ENCODE data around the gene CAST.
A peak's percentile ranks its signal among the peaks of the same experiment; 100 is the strongest.
"Not testable (repeated sequence)": the region's sequence is repeated elsewhere in the genome, so short reads cannot be mapped to it uniquely, and the experiment has no call there.

Gene CAST

GRCh38 chr5:96661855-96662724 lies at the start of gene CAST:
Gene CAST (plus strand): TSS chr5:96662376. CDS start chr5:96662423, 47 bp downstream.
- DNase-seq, result peak; percentile 96

- peak; percentile 93 for DNase-seq
Observed at GRCh38 chr5:96614110-96614691, 48.0 kb upstream of the CAST start.

GRCh38 chr5:96615223-96615622 lies 47.0 kb upstream of the CAST start:
- no peak for DNase-seq

GRCh38 chr5:96616801-96617200 lies 45.4 kb upstream of the CAST start:
- DNase-seq, result no peak

- DNase-seq, result not testable (repeated sequence)
Observed at GRCh38 chr5:96618311-96619016, 43.7 kb upstream of the CAST start.

GRCh38 chr5:96619946-96620345 lies 42.2 kb upstream of the CAST start:
- DNase-seq, result no peak

- peak; percentile 46 for DNase-seq
Observed at GRCh38 chr5:96624596-96624995, 37.6 kb upstream of the CAST start.

GRCh38 chr5:96625365-96625764 lies 36.8 kb upstream of the CAST start:
- DNase-seq, result no peak

GRCh38 chr5:96626956-96627355 lies 35.2 kb upstream of the CAST start:
- no peak for DNase-seq

- peak; percentile 76 for DNase-seq
Observed at GRCh38 chr5:96627792-96628398, 34.3 kb upstream of the CAST start.

- no peak for DNase-seq
Observed at GRCh38 chr5:96628406-96628805, 33.8 kb upstream of the CAST start.

GRCh38 chr5:96629774-96630173 lies 32.4 kb upstream of the CAST start:
- DNase-seq, result peak; percentile 94

GRCh38 chr5:96633820-96634219 lies 28.4 kb upstream of the CAST start:
- no peak for DNase-seq

- no peak for DNase-seq
Observed at GRCh38 chr5:96634881-96635280, 27.3 kb upstream of the CAST start.

- no peak for DNase-seq
Observed at GRCh38 chr5:96636046-96636445, 26.1 kb upstream of the CAST start.

GRCh38 chr5:96636594-96636993 lies 25.6 kb upstream of the CAST start:
- DNase-seq, result no peak

GRCh38 chr5:96637196-96637595 lies 25.0 kb upstream of the CAST start:
- DNase-seq, result no peak

GRCh38 chr5:96638561-96638960 lies 23.6 kb upstream of the CAST start:
- DNase-seq, result no peak

- no peak for DNase-seq
Observed at GRCh38 chr5:96640696-96641095, 21.5 kb upstream of the CAST start.

GRCh38 chr5:96641368-96642280 lies 20.6 kb upstream of the CAST start:
- no peak for DNase-seq

GRCh38 chr5:96642281-96642640 lies 19.9 kb upstream of the CAST start:
- DNase-seq, result peak; percentile 30

- no peak for DNase-seq
Observed at GRCh38 chr5:96645091-96645490, 17.1 kb upstream of the CAST start.
